PFSK-1 (cell line): ENCODE data around the gene CDH8.

Experiments
- POLR2AphosphoS5 ChIP-seq: IDR thresholded peaks from 2 replicates; pipeline ENCODE4 v1.6.1; 2012; ENCODE audit warnings: low read depth, mild to moderate bottlenecking, control low read depth, low read length, moderate library complexity
- SIN3A ChIP-seq: IDR thresholded peaks from 2 replicates; pipeline ENCODE4 v1.6.1; 2012; ENCODE audit warnings: mild to moderate bottlenecking, low read length, moderate library complexity, borderline replicate concordance; ENCODE audit not compliant: insufficient read depth
- TF ChIP-seq, protein P1 (sequence below), 2 experiments: IDR thresholded peaks; 2 replicates each; pipeline versions ENCODE4 v1.6.1 to v1.8.0; 2011 to 2012; ENCODE audit warnings: low read depth in 2 of 2, low read length in 2 of 2, control low read depth in 1 of 2, inconsistent platforms in 1 of 2, mild to moderate bottlenecking in 1 of 2, moderate library complexity in 1 of 2; ENCODE audit not compliant: insufficient read depth in 1 of 2

GRCh38 chr16:61820398-61820797 is 215.8 kb downstream of the CDH8 start:
- TF ChIP-seq POLR2AphosphoS5 (no peak), SIN3A (no peak)
- TF ChIP-seq, protein P1, sequence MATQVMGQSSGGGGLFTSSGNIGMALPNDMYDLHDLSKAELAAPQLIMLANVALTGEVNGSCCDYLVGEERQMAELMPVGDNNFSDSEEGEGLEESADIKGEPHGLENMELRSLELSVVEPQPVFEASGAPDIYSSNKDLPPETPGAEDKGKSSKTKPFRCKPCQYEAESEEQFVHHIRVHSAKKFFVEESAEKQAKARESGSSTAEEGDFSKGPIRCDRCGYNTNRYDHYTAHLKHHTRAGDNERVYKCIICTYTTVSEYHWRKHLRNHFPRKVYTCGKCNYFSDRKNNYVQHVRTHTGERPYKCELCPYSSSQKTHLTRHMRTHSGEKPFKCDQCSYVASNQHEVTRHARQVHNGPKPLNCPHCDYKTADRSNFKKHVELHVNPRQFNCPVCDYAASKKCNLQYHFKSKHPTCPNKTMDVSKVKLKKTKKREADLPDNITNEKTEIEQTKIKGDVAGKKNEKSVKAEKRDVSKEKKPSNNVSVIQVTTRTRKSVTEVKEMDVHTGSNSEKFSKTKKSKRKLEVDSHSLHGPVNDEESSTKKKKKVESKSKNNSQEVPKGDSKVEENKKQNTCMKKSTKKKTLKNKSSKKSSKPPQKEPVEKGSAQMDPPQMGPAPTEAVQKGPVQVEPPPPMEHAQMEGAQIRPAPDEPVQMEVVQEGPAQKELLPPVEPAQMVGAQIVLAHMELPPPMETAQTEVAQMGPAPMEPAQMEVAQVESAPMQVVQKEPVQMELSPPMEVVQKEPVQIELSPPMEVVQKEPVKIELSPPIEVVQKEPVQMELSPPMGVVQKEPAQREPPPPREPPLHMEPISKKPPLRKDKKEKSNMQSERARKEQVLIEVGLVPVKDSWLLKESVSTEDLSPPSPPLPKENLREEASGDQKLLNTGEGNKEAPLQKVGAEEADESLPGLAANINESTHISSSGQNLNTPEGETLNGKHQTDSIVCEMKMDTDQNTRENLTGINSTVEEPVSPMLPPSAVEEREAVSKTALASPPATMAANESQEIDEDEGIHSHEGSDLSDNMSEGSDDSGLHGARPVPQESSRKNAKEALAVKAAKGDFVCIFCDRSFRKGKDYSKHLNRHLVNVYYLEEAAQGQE (IDR thresholded peaks at IDR 0.05; ENCODE audit: insufficient read depth in 1 of 2, low read depth in 2 of 2, low read length in 2 of 2) = no peak
